Upper lobe of right lung (tissue), 1 donor: ENCODE results near the gene KCNQ2. TPM values are rescaled to one million over a fixed set of nuclear protein-coding genes. Genes with fewer than 3 reads are reported as not detected.

Source experiments
- ATAC-seq: fragments of 200-7000 bp; cut with Tn5 transposase; one replicate; pipeline ENCODE4 v1.9.1; 2020; ENCODE audit warnings: mild to moderate bottlenecking, moderate library complexity
- DNase-seq: peaks from one replicate; pipeline ENCODE4 v3.0.0-alpha.2; 2020
- H3K27ac ChIP-seq: fragments of 200-600 bp; one replicate; pipeline ENCODE4 v1.8.0; 2022
- H3K27me3 ChIP-seq: fragments of 200-600 bp; one replicate; pipeline ENCODE4 v1.8.0; 2022; ENCODE audit warnings: mild to moderate bottlenecking
- H3K36me3 ChIP-seq: fragments of 200-600 bp; one replicate; pipeline ENCODE4 v1.8.0; 2022
- H3K4me1 ChIP-seq: fragments of 200-600 bp; one replicate; pipeline ENCODE4 v1.8.0; 2022
- H3K4me3 ChIP-seq: fragments of 200-600 bp; one replicate; pipeline ENCODE4 v1.8.0; 2022; ENCODE audit warnings: mild to moderate bottlenecking
- H3K9me3 ChIP-seq: fragments of 200-600 bp; one replicate; pipeline ENCODE4 v1.8.0; 2022
- CTCF ChIP-seq: fragments of 200-600 bp; IDR thresholded peaks from one replicate; pipeline ENCODE4 v1.8.0; 2022; ENCODE audit warnings: antibody characterized with exemption
- intact Hi-C: fragments of 100-400 bp; cut with DNase I; formaldehyde crosslinking; loops from one replicate; pipeline ENCODE4 v1.11.0; 2022
- total RNA-seq: library from RNA; stranded (reverse); fragmentation: NEBNext Ultra II Directional; extraction: Animal tissue kit (Norgen Biotek cat#: 25700); gene quantifications from one replicate; pipeline ENCODE4 v1.2.1, GENCODE V29; 2021
- donor health status: DM: no; HTN: yes; CAD: no; lungs with severe emphysema.

Gene KCNQ2
- total RNA-seq, 1 donor from 2014 or later = not detected

DNA sequence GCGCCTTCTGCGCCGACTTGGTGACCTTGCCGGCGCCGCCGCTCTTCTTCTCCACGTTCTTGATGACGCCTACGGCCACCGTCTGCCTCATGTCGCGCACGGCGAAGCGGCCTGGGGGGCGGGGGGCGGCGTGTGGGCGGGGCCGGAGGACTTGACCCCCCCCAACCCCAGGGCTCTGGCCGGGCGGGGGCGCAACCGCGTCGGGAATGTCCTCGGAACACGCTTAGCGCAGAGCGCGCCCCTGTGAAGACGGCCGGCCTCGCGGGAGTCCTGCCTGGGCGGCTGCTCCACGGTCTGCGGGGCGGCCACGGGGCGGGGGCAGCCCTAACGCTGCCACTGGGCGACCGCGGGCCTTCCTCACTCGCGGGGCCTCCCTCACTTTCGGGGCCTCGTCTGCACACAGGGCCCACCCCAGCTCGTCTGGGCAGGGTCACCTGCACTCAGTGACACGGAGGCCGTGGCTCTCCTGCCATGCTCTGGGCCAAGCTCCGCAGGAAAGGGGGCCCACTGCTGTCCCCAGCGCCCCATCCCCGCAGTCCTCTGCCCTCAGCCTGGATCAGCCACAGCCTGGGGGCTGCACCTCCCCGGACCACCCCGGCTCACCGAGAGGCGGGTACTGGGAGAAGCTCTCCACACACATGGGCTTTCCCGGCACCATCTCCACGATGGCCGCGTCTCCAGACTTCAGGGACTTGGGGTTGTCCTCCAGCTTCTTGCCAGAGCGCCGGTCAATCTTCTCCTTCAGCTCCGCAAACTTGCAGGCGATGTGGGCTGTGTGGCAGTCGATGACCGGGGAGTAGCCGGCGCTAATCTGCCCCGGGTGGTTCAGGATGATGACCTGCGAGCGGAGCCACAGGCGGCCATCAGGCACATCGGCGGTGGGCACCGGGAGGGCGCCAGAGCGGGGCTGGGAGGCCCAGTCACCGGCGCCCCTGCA lies 16.1 kb upstream of the KCNQ2 start:
- intact Hi-C loops = no loop called here
- TF ChIP-seq CTCF = no peak
- ATAC-seq (no peak), DNase-seq (no peak)
- H3K27me3 ChIP-seq = peaks cover 57% of the 10 kb centered on the region
- no peaks in the 10 kb centered on the region for H3K9me3 ChIP-seq
- H3K36me3 ChIP-seq = no peaks in the 10 kb centered on the region
- H3K27ac ChIP-seq = no peak overlapping the region
- H3K4me1 ChIP-seq = no peaks in the 10 kb centered on the region
- H3K4me3 ChIP-seq = no peak overlapping the region

DNA sequence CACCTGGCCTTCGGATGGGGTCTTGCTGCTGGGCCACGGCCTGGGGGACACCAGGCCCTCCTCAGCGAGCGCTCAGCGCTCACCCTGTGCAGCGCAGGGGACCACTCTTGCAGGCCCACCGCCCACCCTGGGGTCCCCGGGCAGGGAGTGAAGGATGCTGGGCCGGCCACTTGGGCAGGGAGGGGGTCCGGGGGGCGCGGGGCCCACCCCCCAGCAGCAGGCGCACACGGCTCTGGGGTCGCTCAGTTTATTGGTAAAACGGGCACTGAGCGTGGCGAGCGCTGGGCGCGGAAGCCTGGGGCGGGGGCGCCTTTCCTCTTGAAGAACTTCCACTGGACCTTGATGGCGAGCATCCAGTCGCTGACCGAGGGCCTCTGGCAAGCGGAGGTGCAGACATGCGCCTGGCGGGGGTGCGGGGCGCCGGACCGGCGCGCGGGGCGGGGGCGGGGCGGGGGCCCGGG lies 15.4 kb upstream of the KCNQ2 start:
- no peak overlapping the region for H3K27ac ChIP-seq
- no peak overlapping the region for H3K4me3 ChIP-seq
- intact Hi-C loops = no loop called here
- H3K27me3 ChIP-seq = peaks cover 57% of the 10 kb centered on the region
- no peaks in the 10 kb centered on the region for H3K9me3 ChIP-seq
- no peaks in the 10 kb centered on the region for H3K36me3 ChIP-seq
- DNase-seq (no peak), ATAC-seq (no peak)
- no peaks in the 10 kb centered on the region for H3K4me1 ChIP-seq
- no peak for TF ChIP-seq CTCF

DNA sequence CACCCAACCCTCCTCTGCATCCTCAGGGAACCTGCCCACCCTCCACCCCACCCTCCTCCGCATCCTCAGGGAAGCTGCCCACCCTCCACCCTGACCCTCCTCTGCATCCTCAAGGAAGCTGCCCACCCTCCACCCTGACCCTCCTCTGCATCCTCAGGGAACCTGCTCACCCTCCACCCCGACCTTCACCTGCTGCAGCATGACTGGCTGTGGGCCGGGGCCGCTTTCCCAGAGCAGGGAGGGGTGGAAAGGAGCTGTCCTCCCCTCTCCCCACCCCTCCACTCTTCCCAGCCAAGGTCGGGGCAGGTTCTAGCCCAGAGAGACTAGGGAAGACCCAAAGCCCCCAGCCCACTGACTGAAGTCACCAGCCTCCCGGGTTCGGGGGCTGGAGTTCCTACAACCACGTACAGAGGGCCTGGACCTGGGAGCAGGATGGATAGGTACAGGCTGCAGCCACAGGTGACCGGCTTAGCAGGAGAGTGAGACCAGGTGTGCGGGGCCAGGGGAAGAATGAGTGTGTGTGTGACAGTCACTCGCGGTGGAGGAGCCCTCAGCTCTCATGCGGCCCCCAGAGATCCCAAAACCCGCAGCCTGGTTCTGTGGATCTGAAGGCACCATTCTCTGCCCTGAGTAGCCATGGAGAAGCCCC lies 14.8 kb upstream of the KCNQ2 start:
- no peak for ATAC-seq
- H3K27ac ChIP-seq = no peak overlapping the region
- no peak overlapping the region for H3K4me3 ChIP-seq
- no peak for DNase-seq
- intact Hi-C loops = no loop called here
- no peaks in the 10 kb centered on the region for H3K4me1 ChIP-seq
- no peak for TF ChIP-seq CTCF
- H3K27me3 ChIP-seq = peaks cover 57% of the 10 kb centered on the region
- H3K9me3 ChIP-seq = no peaks in the 10 kb centered on the region
- H3K36me3 ChIP-seq = no peaks in the 10 kb centered on the region

GRCh38 chr20:63486300-63486855 lies 13.9 kb upstream of the KCNQ2 start:
- TF ChIP-seq CTCF = no peak
- Histone ChIP-seq H3K27ac (no peak overlapping the region), H3K9me3 (no peaks in the 10 kb centered on the region), H3K4me1 (no peaks in the 10 kb centered on the region), H3K27me3 (peaks cover 55% of the 10 kb centered on the region), H3K4me3 (no peak overlapping the region), H3K36me3 (no peaks in the 10 kb centered on the region)
- ATAC-seq (no peak), DNase-seq (no peak)
- intact Hi-C loops = no loop called here

DNA sequence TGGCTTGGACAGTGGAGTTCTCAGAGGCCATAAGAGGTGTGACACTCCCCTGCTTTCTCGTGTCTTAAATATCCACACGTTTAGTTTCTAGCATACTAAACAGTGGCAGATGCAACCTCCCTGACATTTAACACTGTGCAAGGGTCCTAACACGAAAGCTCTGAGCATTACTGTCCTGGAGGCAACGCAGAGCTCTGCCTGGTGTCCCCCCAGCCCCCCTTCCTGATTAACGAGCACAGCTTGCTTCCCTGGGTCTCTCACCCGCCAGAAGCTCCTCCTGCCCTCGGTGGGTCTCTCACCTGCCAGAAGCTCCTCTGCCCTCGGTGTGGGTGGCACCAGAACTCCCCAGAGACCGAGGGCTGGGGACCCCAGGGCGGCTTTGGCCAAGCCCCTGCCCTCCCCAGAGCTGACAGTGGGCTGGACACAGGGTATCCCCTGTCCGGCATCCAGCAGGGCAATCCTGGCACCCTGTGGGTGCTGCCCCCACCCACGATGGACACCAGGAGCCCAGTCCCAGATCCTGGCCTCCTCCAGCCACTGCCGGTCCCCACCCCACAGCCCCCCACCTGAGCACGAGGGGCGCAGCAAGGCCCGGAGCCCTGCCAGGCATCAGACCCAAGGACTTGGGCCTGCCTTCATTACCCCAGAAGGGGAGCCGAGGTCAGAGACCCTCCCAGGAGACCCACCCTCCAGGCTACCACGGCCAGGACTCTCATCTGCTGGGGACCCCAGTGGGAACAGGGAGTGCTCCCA lies 12.4 kb upstream of the KCNQ2 start:
- no peaks in the 10 kb centered on the region for H3K36me3 ChIP-seq
- no peaks in the 10 kb centered on the region for H3K4me1 ChIP-seq
- H3K27ac ChIP-seq = no peak overlapping the region
- intact Hi-C loops = no loop called here
- no peak for TF ChIP-seq CTCF
- no peaks in the 10 kb centered on the region for H3K9me3 ChIP-seq
- no peak overlapping the region for H3K4me3 ChIP-seq
- ATAC-seq (no peak), DNase-seq (no peak)
- peaks cover 41% of the 10 kb centered on the region for H3K27me3 ChIP-seq
